B cell (primary cell): ENCODE results near the gene FAIM2. TPM values are rescaled to one million over a fixed set of nuclear protein-coding genes. Genes with fewer than 3 reads are reported as not detected.

ENCODE experiments used
- ATAC-seq: fragments of 200-7000 bp; cut with Tn5 transposase; one replicate; pipeline ENCODE4 v1.10.0; 2021; ENCODE audit warnings: low read depth, mild to moderate bottlenecking, moderate number of reproducible peaks, moderate library complexity
- CTCF ChIA-PET: fragments of 350-600 bp; sonication (Branson Sonifier 250); formaldehyde crosslinking; loops from one replicate; lab custom pipeline; 2021; ENCODE audit warnings: antibody characterized with exemption, inconsistent platforms; lab: Charles Lee
- POLR2A ChIA-PET: fragments of 350-600 bp; sonication (Branson Sonifier 250); formaldehyde crosslinking; loops from one replicate; lab custom pipeline; 2021; ENCODE audit warnings: antibody characterized with exemption; lab: Charles Lee
- DNase-seq: peaks from one replicate; pipeline ENCODE4 v3.0.0; 2013
- H2AFZ ChIP-seq: 2 replicates; pipeline ENCODE4 v1.6.1; 2012; ENCODE audit warnings: mild to moderate bottlenecking, low read depth, low read length; ENCODE audit not compliant: insufficient read depth, poor library complexity, severe bottlenecking
- H3K27ac ChIP-seq, 2 donors: 1 replicate in 1 of 2; 2 replicates in 1 of 2; pipeline ENCODE4 v1.5.1; 2012 to 2013; ENCODE audit warnings: low read length in 2 of 2, mild to moderate bottlenecking in 2 of 2, moderate library complexity in 1 of 2
- H3K27me3 ChIP-seq, 4 experiments: fragments of 200-600 bp in 1 of 4; sonication (generic) in 1 of 4; replicated peaks in 1 of 4; 1 replicate in 2 of 4; 2 replicates in 2 of 4; pipeline versions ENCODE4 v1.6.1 to v1.7.0; 2013 to 2016; ENCODE audit warnings: low read length in 3 of 4, mild to moderate bottlenecking in 2 of 4, mixed read lengths in 1 of 4, moderate library complexity in 1 of 4; ENCODE audit not compliant: insufficient read depth in 4 of 4, control insufficient read depth in 3 of 4; ENCODE audit errors: control extremely low read depth in 1 of 4
- H3K36me3 ChIP-seq, 2 experiments: replicated peaks in 1 of 2; 1 replicate in 1 of 2; 2 replicates in 1 of 2; pipeline versions ENCODE4 v1.6.1 to v1.7.1; 2013; ENCODE audit warnings: low read length in 1 of 2; ENCODE audit not compliant: insufficient read depth in 2 of 2, control insufficient read depth in 1 of 2; ENCODE audit errors: control extremely low read depth in 1 of 2, extremely low read depth in 1 of 2
- H3K4me1 ChIP-seq, 2 donors: fragments of 200-600 bp in 1 of 2; sonication (generic) in 1 of 2; 1 replicate in 1 of 2; 2 replicates in 1 of 2; pipeline versions ENCODE4 v1.5.1 to v1.6.1; 2013 to 2017; ENCODE audit warnings: low read length in 2 of 2; ENCODE audit not compliant: control insufficient read depth in 2 of 2, insufficient read depth in 2 of 2
- H3K4me2 ChIP-seq: replicated peaks from 2 replicates; pipeline ENCODE3; 2012; ENCODE audit warnings: mild to moderate bottlenecking, low read depth, low read length; ENCODE audit not compliant: poor library complexity, severe bottlenecking
- H3K4me3 ChIP-seq, 5 experiments: fragments of 200-600 bp in 1 of 5; sonication (generic) in 1 of 5; 1 replicate in 3 of 5; 2 replicates in 2 of 5; pipeline versions ENCODE4 v1.5.1 to v1.7.0; 2011 to 2016; ENCODE audit warnings: low read length in 4 of 5, mild to moderate bottlenecking in 4 of 5, low read depth in 2 of 5, control low read depth in 1 of 5, moderate library complexity in 1 of 5; ENCODE audit not compliant: insufficient read depth in 1 of 5; ENCODE audit errors: control extremely low read depth in 1 of 5, extremely low read depth in 1 of 5
- H3K79me2 ChIP-seq: fragments of 200-600 bp; sonication (generic); one replicate; pipeline ENCODE4 v1.6.0; 2016; ENCODE audit warnings: low read length; ENCODE audit not compliant: control insufficient read depth, insufficient read depth
- H3K9ac ChIP-seq: fragments of 200-600 bp; sonication (generic); 2 replicates; pipeline ENCODE4 v1.6.1; 2017; ENCODE audit warnings: mild to moderate bottlenecking, low read length, moderate library complexity
- H3K9me3 ChIP-seq, 3 donors: one replicate each; pipeline versions ENCODE4 v1.6.1 to v1.7.1; 2013; ENCODE audit warnings: low read length in 2 of 3; ENCODE audit not compliant: control insufficient read depth in 2 of 3, insufficient read depth in 1 of 3; ENCODE audit errors: control extremely low read depth in 1 of 3
- H4K20me1 ChIP-seq: 2 replicates; pipeline ENCODE4 v1.6.0; 2012; ENCODE audit warnings: mild to moderate bottlenecking, low read length; ENCODE audit not compliant: insufficient read depth, control insufficient read depth, poor library complexity, severe bottlenecking
- H3K27ac Mint-ChIP-seq: one replicate; pipeline ENCODE4 v1.8.0; 2021; ENCODE audit warnings: mixed read lengths
- H3K27me3 Mint-ChIP-seq: one replicate; pipeline ENCODE4 v1.8.0; 2021; ENCODE audit warnings: mixed read lengths
- H3K4me1 Mint-ChIP-seq: one replicate; pipeline ENCODE4 v1.8.0; 2021; ENCODE audit warnings: mixed read lengths
- H3K4me3 Mint-ChIP-seq: one replicate; pipeline ENCODE4 v1.8.0; 2021; ENCODE audit warnings: mixed read lengths
- H3K9me3 Mint-ChIP-seq: one replicate; pipeline ENCODE4 v1.8.0; 2022; ENCODE audit warnings: mixed read lengths; ENCODE audit not compliant: insufficient read depth
- CTCF ChIP-seq: fragments of 200-600 bp; IDR thresholded peaks from one replicate; pipeline ENCODE4 v1.8.0; 2022; ENCODE audit warnings: antibody characterized with exemption, mild to moderate bottlenecking
- EZH2 ChIP-seq: IDR thresholded peaks from 2 replicates; pipeline ENCODE4 v1.6.1; 2012; ENCODE audit warnings: borderline replicate concordance, low read depth, mild to moderate bottlenecking, moderate library complexity, low read length; ENCODE audit not compliant: insufficient read depth, poor library complexity, severe bottlenecking
- WGBS: methylation state at CpG from one replicate; pipeline ENCODE4 v1.1.5; 2013; ENCODE audit warnings: missing lambda C conversion rate; ENCODE audit not compliant: insufficient coverage; 5-methylcytosine and 5-hydroxymethylcytosine counted together
- intact Hi-C: fragments of 100-400 bp; cut with micrococcal nuclease; formaldehyde crosslinking; loops from one replicate; pipeline ENCODE4 v1.10.0; 2022
- polyA plus RNA-seq: library from polyadenylated mRNA; depleted of rRNA; stranded (reverse); fragments of >200 nt; gene quantifications from 2 replicates; pipeline ENCODE4 v1.2.3, GENCODE V29; 2012
- total RNA-seq, 2 donors: library from RNA; stranded (reverse); fragments of 120-200 nt in 1 of 2; gene quantifications; 1 replicate in 1 of 2; 2 replicates in 1 of 2; pipeline versions ENCODE4 v1.2.3 to v1.2.4, GENCODE V29; 2013 to 2022

FAIM2 gene
- total and polyA plus RNA-seq, 2 donors (not counting 1 experiment from before 2014, with no cell fraction given): not detected

- Histone ChIP-seq H3K36me3 (no peaks in the 10 kb centered on the region), H3K4me2 (no peak overlapping the region), H2AFZ (no peak overlapping the region), H3K27ac (no peak overlapping the region), H3K27me3 (peaks cover 0 to 9% (median 0%) of the 10 kb centered on the region in 4 experiments), H3K9me3 (no peaks in the 10 kb centered on the region), H3K4me1 (no peaks in the 10 kb centered on the region), H4K20me1 (no peaks in the 10 kb centered on the region), H3K9ac (no peak overlapping the region), H3K4me3 (no peak overlapping the region), H3K79me2 (no peaks in the 10 kb centered on the region)
- no peak for TF ChIP-seq EZH2
- H3K27me3 Mint-ChIP-seq: peaks cover 27% of the 10 kb centered on the region
- no peak overlapping the region for H3K4me3 Mint-ChIP-seq
- no peaks in the 10 kb centered on the region for H3K4me1 Mint-ChIP-seq
- DNase-seq: no peak
- ChIA-PET CTCF (no interaction called here), POLR2A (no interaction called here)
- ATAC-seq: no peak
- H3K9me3 Mint-ChIP-seq: no peaks in the 10 kb centered on the region
- intact Hi-C loops: no loop called here
- H3K27ac Mint-ChIP-seq: no peak overlapping the region
- WGBS: 79% methylated on average over 3 of the region's 9 CpGs
These were observed 16.6 kb downstream of the FAIM2 start for GRCh38 chr12:49887091-49887490.

- no peak for TF ChIP-seq CTCF
- TF ChIP-seq EZH2: no peak
- H3K27ac ChIP-seq: no peak overlapping the region
- no peak overlapping the region for H3K4me3 ChIP-seq
- Mint-ChIP-seq H3K27me3 (peaks cover 27% of the 10 kb centered on the region), H3K27ac (no peak overlapping the region), H3K9me3 (no peaks in the 10 kb centered on the region), H3K4me3 (no peak overlapping the region), H3K4me1 (no peaks in the 10 kb centered on the region)
- H3K4me2 ChIP-seq: no peak overlapping the region
- POLR2A ChIA-PET: interaction anchor here (0.5 kb wide), 1 partner anchor 444 kb away, joined by 4 read pairs; no protein-coding TSS in a partner anchor
- H2AFZ ChIP-seq: no peak overlapping the region
- H4K20me1 ChIP-seq: no peaks in the 10 kb centered on the region
- 76% methylated on average over 13 of the region's 16 CpGs for WGBS
- DNase-seq (no peak), ATAC-seq (no peak)
- no peaks in the 10 kb centered on the region for H3K9me3 ChIP-seq
- CTCF ChIA-PET: no interaction called here
- intact Hi-C loops: no loop called here
- no peak overlapping the region for H3K9ac ChIP-seq
- peaks cover 0 to 9% (median 0%) of the 10 kb centered on the region in 4 experiments for H3K27me3 ChIP-seq
- H3K36me3 ChIP-seq: no peaks in the 10 kb centered on the region
- H3K79me2 ChIP-seq: no peaks in the 10 kb centered on the region
- no peaks in the 10 kb centered on the region for H3K4me1 ChIP-seq
These were observed 17.8 kb downstream of the FAIM2 start for GRCh38 chr12:49885663-49886461.
